ENCODE measurements around the gene P2RX4.
"Not testable (repeated sequence)": the region's sequence is repeated elsewhere in the genome, so short reads cannot be mapped to it uniquely, and the experiment has no call there.

The P2RX4 gene, protein sequence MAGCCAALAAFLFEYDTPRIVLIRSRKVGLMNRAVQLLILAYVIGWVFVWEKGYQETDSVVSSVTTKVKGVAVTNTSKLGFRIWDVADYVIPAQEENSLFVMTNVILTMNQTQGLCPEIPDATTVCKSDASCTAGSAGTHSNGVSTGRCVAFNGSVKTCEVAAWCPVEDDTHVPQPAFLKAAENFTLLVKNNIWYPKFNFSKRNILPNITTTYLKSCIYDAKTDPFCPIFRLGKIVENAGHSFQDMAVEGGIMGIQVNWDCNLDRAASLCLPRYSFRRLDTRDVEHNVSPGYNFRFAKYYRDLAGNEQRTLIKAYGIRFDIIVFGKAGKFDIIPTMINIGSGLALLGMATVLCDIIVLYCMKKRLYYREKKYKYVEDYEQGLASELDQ

DNA sequence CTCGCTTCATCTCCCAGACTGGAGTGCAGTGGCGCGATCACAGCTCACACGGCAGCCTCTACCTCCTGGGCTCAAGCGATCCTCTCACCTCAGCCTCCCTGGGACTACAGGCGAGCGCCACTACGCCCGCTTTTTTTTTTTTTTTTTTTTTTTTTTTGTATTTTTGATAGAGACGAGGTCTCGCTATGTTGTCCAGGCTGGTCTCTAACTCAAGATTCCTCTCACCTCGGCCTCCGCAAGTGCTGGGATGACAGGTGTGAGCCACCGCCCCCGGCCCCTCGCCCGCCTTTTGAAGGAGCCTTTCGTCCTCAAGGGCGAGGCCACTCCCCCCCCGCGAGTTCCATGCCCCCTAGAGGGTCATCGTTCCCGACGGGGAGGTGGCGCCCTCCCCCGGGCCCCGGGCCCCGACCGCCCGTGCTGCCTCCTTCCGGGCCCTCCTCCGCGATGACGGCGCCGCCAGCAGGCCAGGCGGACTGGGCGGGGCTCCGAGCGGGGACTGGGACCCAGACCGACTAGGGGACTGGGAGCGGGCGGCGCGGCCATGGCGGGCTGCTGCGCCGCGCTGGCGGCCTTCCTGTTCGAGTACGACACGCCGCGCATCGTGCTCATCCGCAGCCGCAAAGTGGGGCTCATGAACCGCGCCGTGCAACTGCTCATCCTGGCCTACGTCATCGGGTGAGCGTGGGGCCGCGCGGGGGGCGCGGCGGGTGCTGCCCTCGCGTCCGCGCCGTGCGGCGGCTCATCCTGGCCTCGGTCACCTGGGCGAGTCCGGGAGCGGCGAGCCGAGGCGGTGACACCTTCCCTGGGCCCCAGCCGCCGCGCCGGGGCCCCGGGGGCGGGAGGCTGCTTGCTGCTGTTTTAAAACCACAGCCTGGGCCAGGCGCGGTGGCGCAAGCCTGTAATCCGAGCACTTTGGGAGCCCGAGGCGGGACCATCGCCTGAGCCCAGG lies at the start of gene P2RX4:
Gene P2RX4 (plus strand): TSS at position 506 of the 949 bp plus-strand sequence. CDS start 36 bp downstream, at position 542.
- DNase-seq (ENCODE audit: low spot score): peak; percentile 83

DNA sequence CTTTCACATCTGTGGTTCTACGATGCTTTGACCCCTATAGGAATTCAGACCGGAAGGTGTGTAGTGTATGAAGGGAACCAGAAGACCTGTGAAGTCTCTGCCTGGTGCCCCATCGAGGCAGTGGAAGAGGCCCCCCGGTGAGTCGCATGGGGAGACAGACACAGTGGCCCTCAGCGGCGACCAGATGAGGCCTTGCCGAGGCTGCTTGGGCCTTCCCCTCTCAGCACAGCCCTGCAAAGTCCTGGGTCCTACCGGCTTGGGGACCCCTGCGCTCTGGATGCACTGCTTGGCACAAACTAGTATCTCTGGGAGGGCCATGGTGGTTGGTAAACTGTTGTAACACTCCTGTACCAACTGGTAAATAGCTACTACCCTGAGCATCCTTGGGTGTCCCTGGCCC lies 47.5 kb upstream of the P2RX4 start:
- no peak for DNase-seq (ENCODE audit: low spot score)

DNA sequence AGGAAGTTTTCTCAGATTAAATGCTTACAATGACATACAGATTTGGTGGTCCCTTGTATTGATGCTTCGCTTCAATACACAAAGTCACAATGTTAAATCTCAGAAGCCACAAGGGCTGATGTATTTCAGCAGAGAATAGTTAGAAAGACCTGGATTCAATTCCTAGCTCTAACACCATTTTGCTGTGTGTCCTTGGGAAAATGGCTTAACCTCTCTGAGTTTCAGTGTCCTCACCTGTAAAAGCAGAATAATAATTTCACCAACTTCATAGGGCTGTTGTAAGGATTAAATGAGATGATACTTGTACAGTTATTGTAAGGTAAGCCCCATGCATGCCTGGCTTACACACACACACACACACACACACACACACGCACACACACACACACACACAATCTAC lies 46.9 kb upstream of the P2RX4 start:
- DNase-seq (ENCODE audit: low spot score): no peak

DNA sequence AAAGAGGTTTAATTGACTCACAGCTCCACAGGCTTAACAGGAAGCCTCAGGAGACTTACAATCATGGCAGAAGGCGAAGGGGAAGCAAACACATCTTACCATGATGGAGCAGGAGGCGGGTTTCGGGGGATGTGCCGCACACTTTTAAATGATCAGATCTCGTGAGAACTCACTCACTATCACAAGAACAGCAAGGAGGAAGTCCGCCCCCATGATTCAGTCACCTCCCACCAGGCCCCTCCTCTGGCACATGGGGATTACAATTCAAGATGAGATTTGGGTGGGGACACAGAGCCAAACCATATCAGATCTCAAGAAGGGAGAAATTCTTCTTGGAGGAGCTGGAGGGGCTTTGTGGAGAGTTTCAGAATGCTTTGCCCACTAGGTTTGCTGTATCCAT lies 45.1 kb upstream of the P2RX4 start:
- not testable (repeated sequence) for DNase-seq (ENCODE audit: low spot score)

DNA sequence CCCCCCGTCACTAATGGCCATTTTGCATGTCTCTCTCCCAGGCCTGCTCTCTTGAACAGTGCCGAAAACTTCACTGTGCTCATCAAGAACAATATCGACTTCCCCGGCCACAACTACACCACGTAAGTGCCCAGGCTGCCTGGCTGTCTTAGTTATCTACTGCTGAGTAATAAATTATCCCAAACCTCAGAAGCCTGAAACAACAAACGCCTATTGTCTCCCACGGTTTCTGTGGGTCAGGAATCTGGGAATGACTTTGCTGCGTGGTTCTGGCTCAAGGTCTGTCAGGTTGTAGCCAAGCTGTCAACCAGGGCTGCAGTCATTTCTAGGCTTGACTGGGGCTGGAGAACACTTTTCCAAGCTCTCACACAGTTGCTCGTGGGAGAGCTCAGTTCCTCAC lies 44.6 kb upstream of the P2RX4 start:
- no peak for DNase-seq (ENCODE audit: low spot score)

GRCh38 chr12:121166356-121166755 lies 43.6 kb upstream of the P2RX4 start:
- no peak for DNase-seq (ENCODE audit: low spot score)

- DNase-seq (ENCODE audit: low spot score): no peak
These were observed 42.6 kb upstream of the P2RX4 start for GRCh38 chr12:121167232-121167820.

GRCh38 chr12:121167951-121168350 lies 42.0 kb upstream of the P2RX4 start:
- no peak for DNase-seq (ENCODE audit: low spot score)

DNA sequence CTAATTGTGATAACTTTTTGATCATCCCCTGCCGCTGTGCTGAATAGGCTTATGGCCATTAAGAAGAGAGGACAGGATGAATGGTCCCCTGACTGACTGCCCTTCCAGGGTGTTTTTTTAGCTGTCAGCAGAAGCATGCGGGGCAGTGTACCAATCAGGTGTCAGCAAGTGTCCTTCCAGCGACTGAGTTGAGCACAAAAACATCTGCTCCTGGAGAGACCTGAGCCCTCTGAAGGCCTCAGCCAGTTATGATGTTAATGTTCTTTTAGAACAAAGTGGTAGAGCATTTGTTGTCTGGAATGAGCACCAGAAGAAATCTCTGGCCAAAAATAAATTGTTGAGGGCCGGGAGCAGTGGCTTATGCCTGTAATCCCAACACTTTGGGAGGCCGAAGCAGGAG lies 39.8 kb upstream of the P2RX4 start:
- DNase-seq (ENCODE audit: low spot score): no peak

DNA sequence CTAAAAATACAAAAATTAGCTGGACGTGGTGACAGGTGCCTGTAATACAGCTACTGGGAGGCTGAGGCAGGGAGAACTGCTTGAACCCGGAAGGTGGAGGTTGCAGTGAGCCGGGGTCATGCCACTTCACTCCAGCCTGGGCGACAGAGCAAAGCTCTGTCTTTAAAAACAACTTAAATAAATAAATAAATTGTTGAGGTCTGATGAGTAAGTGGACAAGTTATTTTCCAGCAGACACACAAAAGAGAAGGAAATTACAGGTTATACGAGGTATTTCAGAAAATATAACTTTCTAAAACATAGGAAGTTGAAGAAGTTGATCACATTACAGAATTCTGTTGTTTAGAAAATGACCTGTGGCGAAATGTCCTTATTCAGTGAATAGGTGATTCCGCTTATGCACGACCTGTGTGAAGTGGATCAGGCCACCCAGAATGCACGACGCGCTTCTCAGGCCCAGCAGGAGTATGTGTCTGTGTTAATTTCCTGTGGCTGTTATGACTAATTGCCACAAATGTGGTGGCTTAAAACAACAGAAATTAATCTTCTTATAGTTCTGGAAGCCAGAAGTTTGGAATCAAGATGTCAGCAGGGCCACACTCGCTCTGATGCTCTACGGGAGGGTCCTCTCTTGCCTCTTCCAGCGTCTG lies 39.2 kb upstream of the P2RX4 start:
- no peak for DNase-seq (ENCODE audit: low spot score)

GRCh38 chr12:121172145-121172544 lies 37.8 kb upstream of the P2RX4 start:
- DNase-seq (ENCODE audit: low spot score): no peak

GRCh38 chr12:121175383-121176119 lies 34.4 kb upstream of the P2RX4 start:
- no peak for DNase-seq (ENCODE audit: low spot score)

GRCh38 chr12:121176826-121177529 lies 33.0 kb upstream of the P2RX4 start:
- no peak for DNase-seq (ENCODE audit: low spot score)

DNA sequence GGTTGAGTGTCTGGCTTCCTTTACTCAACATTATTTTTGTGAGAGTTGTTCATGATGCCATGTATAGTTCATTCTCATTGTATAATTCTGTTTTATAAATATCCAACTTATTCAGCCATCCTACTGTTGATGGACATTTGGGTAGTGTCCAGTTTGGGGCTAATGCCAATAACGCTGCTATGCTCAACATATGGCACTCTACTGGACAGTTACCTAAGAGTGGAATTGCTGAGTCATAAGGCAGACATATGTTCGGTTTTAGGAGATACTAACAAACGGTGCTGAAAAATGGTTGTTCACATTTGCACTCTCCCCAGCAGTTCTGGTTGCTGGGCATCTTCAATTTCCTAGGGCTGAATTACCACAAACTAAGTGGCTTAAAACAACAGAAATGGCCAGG lies 28.7 kb upstream of the P2RX4 start:
- no peak for DNase-seq (ENCODE audit: low spot score)

GRCh38 chr12:121182222-121182893 lies 27.6 kb upstream of the P2RX4 start:
- DNase-seq (ENCODE audit: low spot score): no peak

DNA sequence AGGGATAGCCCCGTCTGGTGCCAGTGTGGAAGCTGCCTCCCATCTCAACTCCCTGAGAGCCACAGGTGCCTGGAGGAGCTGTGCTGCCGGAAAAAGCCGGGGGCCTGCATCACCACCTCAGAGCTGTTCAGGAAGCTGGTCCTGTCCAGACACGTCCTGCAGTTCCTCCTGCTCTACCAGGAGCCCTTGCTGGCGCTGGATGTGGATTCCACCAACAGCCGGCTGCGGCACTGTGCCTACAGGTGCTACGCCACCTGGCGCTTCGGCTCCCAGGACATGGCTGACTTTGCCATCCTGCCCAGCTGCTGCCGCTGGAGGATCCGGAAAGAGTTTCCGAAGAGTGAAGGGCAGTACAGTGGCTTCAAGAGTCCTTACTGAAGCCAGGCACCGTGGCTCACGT lies 25.5 kb upstream of the P2RX4 start:
- DNase-seq (ENCODE audit: low spot score): no peak

DNA sequence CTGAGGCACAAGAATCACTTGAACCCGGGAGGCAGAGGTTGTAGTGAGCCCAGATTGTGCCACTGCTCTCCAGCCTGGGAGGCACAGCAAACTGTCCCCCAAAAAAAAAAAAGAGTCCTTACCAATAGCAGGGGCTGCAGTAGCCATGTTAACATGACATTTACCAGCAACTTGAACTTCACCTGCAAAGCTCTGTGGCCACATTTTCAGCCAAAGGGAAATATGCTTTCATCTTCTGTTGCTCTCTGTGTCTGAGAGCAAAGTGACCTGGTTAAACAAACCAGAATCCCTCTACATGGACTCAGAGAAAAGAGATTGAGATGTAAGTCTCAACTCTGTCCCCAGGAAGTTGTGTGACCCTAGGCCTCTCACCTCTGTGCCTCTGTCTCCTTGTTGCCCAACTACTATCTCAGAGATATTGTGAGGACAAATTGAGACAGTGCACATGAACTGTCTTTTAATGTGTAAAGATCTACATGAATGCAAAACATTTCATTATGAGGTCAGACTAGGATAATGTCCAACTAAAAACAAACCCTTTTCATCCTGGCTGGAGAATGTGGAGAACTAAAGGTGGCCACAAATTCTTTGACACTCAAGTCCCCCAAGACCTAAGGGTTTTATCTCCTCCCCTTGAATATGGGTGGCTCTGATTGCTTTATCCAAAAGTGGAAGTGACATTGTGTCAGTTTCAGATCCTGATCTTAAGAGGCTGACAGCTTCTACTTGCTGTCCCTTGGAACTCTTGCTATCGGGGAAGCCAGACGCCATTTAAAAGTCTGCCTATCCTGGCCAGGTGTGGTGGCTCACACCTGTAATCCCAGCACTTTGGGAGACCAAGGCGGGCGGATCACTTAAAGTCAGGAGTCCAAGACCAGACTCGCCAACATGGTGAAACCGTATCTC lies 24.7 kb upstream of the P2RX4 start:
- DNase-seq (ENCODE audit: low spot score): no peak

- no peak for DNase-seq (ENCODE audit: low spot score)
These were observed 23.1 kb upstream of the P2RX4 start for GRCh38 chr12:121186826-121187225.

DNA sequence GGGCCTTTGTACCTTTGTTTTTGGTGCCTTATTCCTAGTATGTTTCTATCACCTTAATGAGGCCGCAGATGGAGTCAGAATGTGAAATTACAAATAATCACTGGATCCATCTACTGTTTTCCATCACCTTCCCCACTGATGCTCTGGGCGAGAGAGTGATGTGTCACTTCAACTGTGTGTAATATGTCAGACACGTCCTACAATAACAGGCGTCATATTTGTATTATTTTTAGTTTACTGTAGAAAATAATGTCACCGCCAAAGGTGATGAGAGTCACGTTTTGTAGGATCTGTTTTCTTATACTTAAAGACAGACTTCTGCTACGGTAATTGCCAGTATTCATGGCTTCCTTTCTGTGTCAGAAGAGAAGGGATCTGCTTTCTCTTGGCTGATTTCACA lies 22.4 kb upstream of the P2RX4 start:
- no peak for DNase-seq (ENCODE audit: low spot score)

All from RKO (cell line).